ENCODE data around the gene SEMA4C.

SEMA4C gene

DNA sequence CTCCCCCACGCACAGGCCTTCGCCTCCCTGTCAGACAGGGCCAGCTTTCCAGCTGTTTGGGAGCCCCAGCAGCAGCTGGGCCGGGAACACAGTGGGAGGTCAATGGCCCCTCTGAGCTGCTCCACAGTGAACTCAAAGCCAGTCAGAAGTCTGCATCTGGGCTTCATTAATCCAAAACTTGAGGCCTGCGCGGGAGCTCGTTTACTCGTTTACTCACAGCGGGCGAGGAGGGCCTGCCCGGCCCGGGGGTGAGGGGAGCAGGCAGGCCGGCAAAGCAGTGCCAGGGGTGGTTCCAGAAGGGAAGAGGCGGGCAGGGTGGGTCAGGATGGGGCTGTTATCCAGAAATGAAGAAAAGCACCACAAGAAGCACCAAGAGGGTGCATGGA is 36.8 kb upstream of the SEMA4C start:
- no peak for TF ChIP-seq GATA3 (IDR thresholded peaks at IDR 0.05; ENCODE audit: low read depth, low read length)
- TF ChIP-seq GATA2 (IDR thresholded peaks at IDR 0.05; ENCODE audit: low read depth, low read length) = no peak

- TF ChIP-seq GATA3 (IDR thresholded peaks at IDR 0.05; ENCODE audit: low read depth, low read length) (no peak), GATA2 (IDR thresholded peaks at IDR 0.05; ENCODE audit: low read depth, low read length) (no peak)
These were observed 33.9 kb upstream of the SEMA4C start for GRCh38 chr2:96903815-96904214.

DNA sequence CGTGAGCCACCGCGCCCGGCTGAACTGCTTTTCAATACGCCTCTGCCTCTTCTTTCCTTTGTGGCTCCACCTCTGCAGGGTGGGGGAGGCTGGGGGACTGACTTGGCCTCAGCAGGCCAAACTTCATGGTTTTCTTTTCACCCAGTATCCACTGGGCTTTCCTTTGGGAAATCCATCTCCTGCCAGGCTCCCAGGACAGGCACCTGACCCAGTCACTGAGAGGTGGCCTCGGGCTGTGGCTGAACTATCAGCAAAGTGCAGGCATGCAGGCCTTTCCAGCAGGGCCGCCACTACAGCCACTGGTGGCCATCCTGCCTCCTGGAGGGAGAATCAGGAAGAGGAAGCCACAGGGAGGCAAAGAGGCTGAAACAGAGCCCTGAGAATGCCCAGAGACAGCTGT is 33.4 kb upstream of the SEMA4C start:
- no peak for TF ChIP-seq GATA2 (IDR thresholded peaks at IDR 0.05; ENCODE audit: low read depth, low read length)
- no peak for TF ChIP-seq GATA3 (IDR thresholded peaks at IDR 0.05; ENCODE audit: low read depth, low read length)

GRCh38 chr2:96900237-96900636 is 30.4 kb upstream of the SEMA4C start:
- no peak for TF ChIP-seq GATA3 (IDR thresholded peaks at IDR 0.05; ENCODE audit: low read depth, low read length)
- no peak for TF ChIP-seq GATA2 (IDR thresholded peaks at IDR 0.05; ENCODE audit: low read depth, low read length)

- TF ChIP-seq GATA2 (IDR thresholded peaks at IDR 0.05; ENCODE audit: low read depth, low read length) (no peak), GATA3 (IDR thresholded peaks at IDR 0.05; ENCODE audit: low read depth, low read length) (no peak)
These were observed 29.5 kb upstream of the SEMA4C start for GRCh38 chr2:96899413-96899741.

- TF ChIP-seq GATA2 (IDR thresholded peaks at IDR 0.05; ENCODE audit: low read depth, low read length) (no peak), GATA3 (IDR thresholded peaks at IDR 0.05; ENCODE audit: low read depth, low read length) (no peak)
These were observed 28.9 kb upstream of the SEMA4C start for GRCh38 chr2:96898641-96899412.

GRCh38 chr2:96898135-96898505 is 28.2 kb upstream of the SEMA4C start:
- TF ChIP-seq GATA3 (IDR thresholded peaks at IDR 0.05; ENCODE audit: low read depth, low read length) (no peak), GATA2 (IDR thresholded peaks at IDR 0.05; ENCODE audit: low read depth, low read length) (no peak)

- no peak for TF ChIP-seq GATA2 (IDR thresholded peaks at IDR 0.05; ENCODE audit: low read depth, low read length)
- TF ChIP-seq GATA3 (IDR thresholded peaks at IDR 0.05; ENCODE audit: low read depth, low read length) = no peak
These were observed 27.7 kb upstream of the SEMA4C start for GRCh38 chr2:96897491-96898134.

- no peak for TF ChIP-seq GATA3 (IDR thresholded peaks at IDR 0.05; ENCODE audit: low read depth, low read length)
- TF ChIP-seq GATA2 (IDR thresholded peaks at IDR 0.05; ENCODE audit: low read depth, low read length) = no peak
These were observed 26.1 kb upstream of the SEMA4C start for GRCh38 chr2:96895746-96896651.

DNA sequence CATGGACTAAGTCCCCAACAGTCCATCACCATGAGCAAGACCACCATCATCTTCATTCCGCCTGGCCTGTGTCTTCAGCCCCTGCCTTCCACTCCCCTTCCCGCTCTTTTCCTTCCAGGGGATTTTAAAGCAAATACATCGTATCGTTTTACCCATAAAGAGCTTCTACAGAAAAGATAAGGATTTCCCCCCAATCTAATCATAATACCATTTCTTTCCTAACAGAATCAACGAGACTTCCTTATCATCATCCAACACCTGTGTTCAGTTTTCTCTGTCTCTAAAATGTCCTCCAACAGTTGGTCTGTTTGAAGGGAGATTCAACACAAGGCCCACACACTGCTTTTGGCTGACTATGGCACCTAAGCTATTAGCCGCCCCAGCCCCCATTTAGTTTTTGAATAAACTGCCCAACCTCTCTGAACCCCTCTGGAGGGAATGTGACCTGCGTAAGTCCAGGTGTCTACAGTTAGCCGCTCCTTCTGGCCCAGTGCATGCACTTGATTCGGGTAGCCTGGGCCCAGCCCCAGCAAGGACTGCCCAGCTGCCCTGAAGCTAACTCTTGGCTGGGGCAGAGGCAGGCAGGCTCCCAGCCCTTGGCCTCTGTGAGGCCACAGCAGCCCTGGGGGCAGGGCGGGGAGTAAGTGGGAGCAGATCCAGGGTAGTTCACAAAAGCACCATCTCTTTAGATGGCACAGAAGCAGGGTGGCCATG is 25.3 kb upstream of the SEMA4C start:
- no peak for TF ChIP-seq GATA2 (IDR thresholded peaks at IDR 0.05; ENCODE audit: low read depth, low read length)
- TF ChIP-seq GATA3 (IDR thresholded peaks at IDR 0.05; ENCODE audit: low read depth, low read length) = no peak

GRCh38 chr2:96894151-96894531 is 24.3 kb upstream of the SEMA4C start:
- TF ChIP-seq GATA3 (IDR thresholded peaks at IDR 0.05; ENCODE audit: low read depth, low read length) (no peak), GATA2 (IDR thresholded peaks at IDR 0.05; ENCODE audit: low read depth, low read length) (no peak)

GRCh38 chr2:96893289-96894150 is 23.6 kb upstream of the SEMA4C start:
- TF ChIP-seq GATA3 (IDR thresholded peaks at IDR 0.05; ENCODE audit: low read depth, low read length) (no peak), GATA2 (IDR thresholded peaks at IDR 0.05; ENCODE audit: low read depth, low read length) (no peak)

Data from SH-SY5Y (cell line).